Measurements from ENCODE around the gene TMEM59L.

The TMEM59L gene

GRCh38 chr19:18612772-18613588, at the start of gene TMEM59L:
Gene TMEM59L (plus strand): TSS chr19:18612870. CDS start chr19:18612959, 89 bp downstream.
- intact Hi-C loops (cut with DNase I) = no loop called here
- peak; percentile 41 to 91 (median 82) for DNase-seq

GRCh38 chr19:18566953-18567352, 45.7 kb upstream of the TMEM59L start:
- intact Hi-C loops (cut with DNase I) = no loop called here
- no peak for DNase-seq

DNA sequence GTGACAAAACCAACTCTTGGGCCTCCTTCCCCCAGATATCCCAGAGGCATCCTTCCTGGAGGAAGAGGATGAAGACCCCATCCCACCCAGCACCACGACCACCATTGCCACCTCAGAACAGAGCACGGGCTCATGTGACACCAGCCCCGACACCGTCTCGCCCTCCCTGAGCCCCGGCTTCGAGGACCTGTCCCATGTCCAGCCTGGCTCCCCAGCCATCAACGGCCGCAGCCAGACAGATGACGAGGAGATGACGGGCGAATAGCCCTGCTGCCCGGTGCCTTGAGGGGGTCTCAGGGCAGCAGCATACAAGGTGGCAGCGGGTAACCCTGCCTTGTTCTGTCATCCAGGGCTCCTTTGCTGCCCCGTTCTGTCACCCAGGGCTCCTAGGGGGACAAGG, 44.3 kb upstream of the TMEM59L start:
- intact Hi-C loops (cut with DNase I) = no loop called here
- DNase-seq = no peak

DNA sequence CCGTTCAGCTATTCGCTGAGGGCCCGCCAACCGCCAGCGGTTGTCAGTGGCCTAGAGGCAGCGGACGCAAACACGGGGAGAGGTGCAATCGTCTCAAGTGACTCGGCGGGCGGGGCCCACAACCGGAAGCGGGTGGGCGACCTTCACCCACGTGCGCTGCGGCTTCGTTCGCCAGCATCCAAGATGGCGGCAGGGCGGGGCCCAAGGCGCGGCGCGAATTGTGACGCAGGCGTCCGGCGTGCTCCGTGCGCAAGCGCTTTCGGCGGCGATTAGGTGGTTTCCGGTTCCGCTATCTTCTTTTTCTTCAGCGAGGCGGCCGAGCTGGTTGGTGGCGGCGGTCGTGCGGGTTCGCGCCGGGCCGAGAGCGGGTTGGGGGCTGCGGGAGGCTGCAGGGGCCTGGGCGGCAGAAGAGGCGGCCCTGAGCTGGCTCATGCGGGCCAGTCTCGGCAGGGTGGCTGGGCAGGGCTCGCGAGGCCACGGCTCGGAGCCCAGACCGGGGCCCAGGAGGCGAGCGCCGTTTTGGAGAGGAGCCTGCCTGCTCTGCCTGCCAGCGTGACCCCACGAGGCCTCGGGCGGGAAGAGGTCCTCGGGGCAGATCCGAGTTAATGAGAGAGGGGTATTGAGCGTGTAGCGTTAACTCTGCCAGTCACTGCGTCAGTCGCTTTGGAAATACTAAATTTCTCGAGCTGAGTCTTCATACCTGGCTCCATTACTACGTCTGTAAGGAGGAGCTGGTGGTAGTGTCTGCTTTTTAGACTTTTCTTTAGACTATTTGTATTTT, 40.9 kb upstream of the TMEM59L start, which contains the start of gene UBA52:
TSS of gene UBA52 (plus strand) at position 294 of the 781 bp plus-strand sequence. CDS start 1,444 bp downstream, outside the sequence.
- intact Hi-C loops (cut with DNase I) = no loop called here
- DNase-seq = peak; percentile 93 to 99 (median 97)

- intact Hi-C loops (cut with DNase I) = no loop called here
- no peak for DNase-seq
These were observed 37.9 kb upstream of the TMEM59L start for GRCh38 chr19:18574691-18575291.

GRCh38 chr19:18576383-18576782, 36.3 kb upstream of the TMEM59L start:
- intact Hi-C loops (cut with DNase I) = no loop called here
- no peak for DNase-seq

- DNase-seq = no peak
- intact Hi-C loops (cut with DNase I) = no loop called here
These were observed 35.2 kb upstream of the TMEM59L start for GRCh38 chr19:18577365-18577914.

DNA sequence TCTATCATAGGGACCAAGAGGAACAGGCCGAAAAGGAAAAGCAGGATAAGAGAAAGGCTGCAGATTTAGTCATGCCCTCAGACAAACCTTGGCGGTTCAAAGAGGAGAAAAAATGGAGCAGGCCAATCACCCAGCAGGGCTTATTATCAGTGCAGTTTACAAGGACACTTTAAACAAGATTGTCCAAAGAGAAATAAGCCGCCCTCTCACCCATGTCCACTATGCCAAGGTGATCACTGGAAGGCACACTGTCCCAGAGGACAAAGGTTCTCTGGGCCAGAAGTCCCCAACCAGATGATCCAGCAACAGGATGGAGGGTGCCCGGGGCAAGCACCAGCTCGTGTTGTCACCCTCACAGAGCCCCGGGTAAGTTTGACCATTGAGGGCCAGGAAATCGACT, 32.4 kb upstream of the TMEM59L start:
- no peak for DNase-seq
- intact Hi-C loops (cut with DNase I) = loop anchor here (10.0 kb wide), 1 partner anchor 106 kb away; no protein-coding TSS in a partner anchor

DNA sequence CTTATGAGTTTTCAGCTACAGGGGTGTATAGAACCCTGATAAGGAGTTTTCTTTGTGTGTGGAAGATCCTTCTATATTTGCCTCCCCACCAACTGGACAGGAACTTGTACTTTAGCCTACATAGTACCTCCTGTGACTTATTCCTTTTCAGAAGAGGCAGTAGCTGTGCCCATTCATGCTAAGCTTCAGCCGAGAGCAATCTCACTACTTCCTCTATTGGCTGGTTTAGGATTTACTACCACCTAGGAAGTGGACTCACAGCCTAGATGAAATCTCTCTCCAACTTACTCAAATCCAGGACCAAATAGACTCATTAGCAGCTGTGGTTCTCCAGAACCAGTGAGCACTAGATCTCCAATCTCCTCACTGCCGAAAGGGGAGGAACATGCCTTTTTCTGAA, 26.4 kb upstream of the TMEM59L start:
- intact Hi-C loops (cut with DNase I) = loop anchor here (10.0 kb wide), 1 partner anchor 112 kb away; no protein-coding TSS in a partner anchor
- no peak for DNase-seq

DNA sequence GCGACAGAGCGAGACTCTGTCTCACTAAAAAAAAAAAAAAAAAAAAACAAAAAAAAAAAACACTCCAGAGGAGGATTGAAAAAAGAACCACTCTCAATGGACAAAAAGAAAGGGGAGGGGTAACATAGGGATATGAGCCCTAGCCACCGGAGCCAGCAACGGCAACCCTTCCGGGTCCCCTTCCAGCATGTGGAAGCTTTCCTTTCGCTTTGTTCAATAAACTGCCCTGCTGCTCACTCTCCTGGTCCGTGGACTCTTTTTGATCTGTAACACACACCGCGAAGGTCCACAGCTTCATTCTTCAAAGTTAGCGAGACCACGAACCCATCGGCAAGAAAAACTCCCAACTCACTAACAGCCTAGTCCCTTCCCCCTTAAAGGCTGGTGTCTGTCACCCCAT, 25.1 kb upstream of the TMEM59L start:
- no peak for DNase-seq

DNA sequence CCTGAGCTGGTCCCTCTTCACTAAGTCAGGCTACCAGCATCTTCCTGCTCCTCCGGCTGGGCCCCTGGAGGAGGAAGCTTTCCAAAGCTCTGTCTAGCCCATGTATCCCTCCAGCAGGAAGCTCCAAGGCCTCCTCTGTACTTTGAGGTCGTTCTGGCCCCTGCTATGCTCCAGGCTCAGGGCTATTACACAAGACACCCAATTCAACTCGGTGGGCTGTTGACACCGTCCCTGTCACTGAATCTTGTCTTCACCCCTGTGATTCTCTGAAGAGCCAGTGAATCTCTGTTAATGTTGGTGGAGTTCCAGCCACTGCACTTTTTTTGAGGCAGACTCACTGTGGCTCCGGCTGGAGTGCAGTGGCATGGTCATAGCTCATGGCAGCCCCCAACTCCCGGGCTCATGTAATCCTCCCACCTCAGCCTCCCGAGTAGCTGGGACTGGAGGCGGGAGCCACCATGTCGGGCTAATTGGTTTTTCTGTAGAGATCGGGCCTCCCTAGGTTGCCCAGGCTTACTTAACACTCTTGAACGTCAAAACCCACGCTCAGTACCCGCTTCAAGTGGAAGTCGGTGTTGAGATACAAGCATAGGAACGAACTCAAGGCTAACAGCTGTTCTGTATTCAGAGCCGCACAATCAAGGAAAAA, 24.6 kb upstream of the TMEM59L start:
- DNase-seq = peak in 2 of 42 donors; percentile 9 to 37
- intact Hi-C loops (cut with DNase I) = loop anchor here (10.0 kb wide), 1 partner anchor 113 kb away; no protein-coding TSS in a partner anchor

More for the DNA sequence above, 25.1 kb upstream of the TMEM59L start:
- intact Hi-C loops (cut with DNase I) = loop anchor here (10.0 kb wide), 1 partner anchor 113 kb away; no protein-coding TSS in a partner anchor

DNA sequence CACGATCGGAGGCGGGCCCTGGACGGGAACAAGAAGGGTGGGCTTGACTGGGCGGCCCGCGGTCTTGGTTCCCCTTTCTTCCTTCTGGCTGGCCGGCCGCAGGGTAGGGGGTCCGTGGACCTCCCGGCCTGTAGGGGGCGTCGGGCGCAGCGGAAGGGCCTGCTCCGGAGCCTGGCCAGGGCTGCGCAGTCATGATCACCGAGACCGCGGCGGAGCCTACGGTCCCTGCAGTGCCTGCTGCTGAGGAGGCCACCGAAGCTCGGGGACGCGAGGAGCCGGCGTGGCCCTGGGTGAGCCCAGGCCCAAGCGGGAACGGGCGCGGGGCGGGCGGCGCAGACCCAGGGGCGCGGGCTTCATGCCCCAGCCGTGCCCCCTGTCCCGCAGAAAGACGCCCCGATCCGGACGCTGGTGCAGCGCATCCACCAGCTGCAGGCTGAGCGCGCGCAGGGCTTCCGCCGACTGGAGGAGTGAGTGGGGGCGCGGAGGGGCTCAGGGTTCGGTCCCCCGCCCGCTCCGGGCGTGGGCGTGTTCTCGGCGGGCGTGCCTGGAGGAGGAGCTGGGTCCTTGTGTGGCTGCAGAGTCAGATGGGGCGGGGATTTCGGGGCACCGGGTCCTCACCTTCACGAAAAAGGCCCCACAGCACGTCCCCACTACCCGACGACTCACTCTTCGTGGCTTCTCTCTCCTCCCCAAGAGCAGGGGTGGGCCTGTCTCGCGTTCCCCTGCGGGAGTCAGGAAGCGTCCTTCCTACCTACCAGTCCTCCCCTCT, 23.9 kb upstream of the TMEM59L start, which contains the start of gene REX1BD:
TSS of gene REX1BD (plus strand) at position 188 of the 769 bp plus-strand sequence. CDS start at position 192, 4 bp downstream.
- peak; percentile 46 to 92 (median 85) for DNase-seq
- intact Hi-C loops (cut with DNase I) = loop anchor here (10.0 kb wide), 1 partner anchor 114 kb away; no protein-coding TSS in a partner anchor

GRCh38 chr19:18589380-18590272, 23.0 kb upstream of the TMEM59L start:
- intact Hi-C loops (cut with DNase I) = loop anchor here (2.0 to 10.0 kb wide), 2 partner anchors 115 to 259 kb away; no protein-coding TSS in a partner anchor

DNA sequence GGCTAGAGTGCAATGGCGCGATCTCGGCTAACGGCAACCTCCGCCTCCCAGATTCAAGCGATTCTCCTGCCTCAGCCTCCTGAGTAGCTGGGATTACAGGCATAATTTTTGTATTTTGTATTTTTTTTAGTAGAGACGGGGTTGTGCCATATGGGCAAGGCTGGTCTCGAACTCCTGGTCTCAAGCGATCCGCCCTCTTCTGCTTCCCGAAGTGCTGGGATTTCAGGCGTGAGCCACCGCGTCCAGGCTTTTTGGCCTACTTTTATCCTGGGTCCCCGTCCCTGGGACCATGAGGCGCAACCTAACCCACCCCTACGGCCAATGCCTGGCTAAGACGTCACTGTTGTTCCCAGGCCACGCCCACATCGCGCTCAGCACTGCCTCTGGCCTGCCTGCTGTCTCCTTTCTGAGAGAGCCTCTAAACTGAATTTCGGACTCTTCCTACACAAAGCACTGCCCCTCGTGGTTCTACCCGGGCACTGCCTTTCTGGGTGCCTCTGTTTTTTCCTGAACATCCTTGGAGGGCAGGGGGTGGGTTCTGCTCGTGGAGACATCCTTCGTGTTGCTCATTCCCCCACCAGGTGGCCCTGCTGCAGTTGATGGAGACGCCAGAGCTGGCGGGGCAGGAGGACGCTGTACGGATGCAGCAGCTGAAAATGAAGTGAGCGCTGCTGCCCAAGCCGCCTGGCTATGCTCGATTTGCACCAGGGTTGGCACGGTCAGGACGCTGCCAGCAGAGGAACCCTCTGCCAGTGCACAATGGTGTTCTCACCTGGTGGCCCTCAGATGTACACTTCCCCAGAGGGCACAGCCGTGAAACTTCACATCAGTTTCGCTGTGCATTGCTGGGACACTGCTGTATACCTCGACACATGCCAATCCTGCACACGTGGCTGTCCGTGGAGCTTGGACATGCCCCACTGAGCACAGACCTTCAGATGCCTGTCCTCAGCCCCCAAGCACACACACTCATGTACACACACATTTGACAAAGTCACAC, 22.1 kb upstream of the TMEM59L start:
- DNase-seq = peak; percentile 76 to 92 (median 85)
- intact Hi-C loops (cut with DNase I) = loop anchor here (2.0 kb wide), 1 partner anchor 258 kb away; no protein-coding TSS in a partner anchor

More at GRCh38 chr19:18589380-18590272, 23.0 kb upstream of the TMEM59L start:
- peak in 38 of 42 donors; percentile 34 to 79 (median 60) for DNase-seq

All from head of caudate nucleus (tissue), 42 donors.